GM12865 (cell line): ENCODE data around the gene GPR155.

Experiments used
- DNase-seq: peaks from one replicate; pipeline ENCODE4 v3.0.0; 2010; ENCODE audit warnings: low read depth
- H3K4me3 ChIP-seq: 2 replicates; pipeline ENCODE4 v1.5.1; 2011; ENCODE audit warnings: mild to moderate bottlenecking, low read depth, low read length, control low read depth
- CTCF ChIP-seq: IDR thresholded peaks from 2 replicates; pipeline ENCODE4 v1.5.1; 2011; ENCODE audit warnings: low read length, control low read depth, low read depth, inconsistent platforms; ENCODE audit not compliant: insufficient read depth; ENCODE audit errors: missing control alignments

Gene GPR155

GRCh38 chr2:174486563-174487107, at the start of gene GPR155:
Gene GPR155 (minus strand): TSS chr2:174487029. CDS start chr2:174481956, 5,073 bp downstream.
- TF ChIP-seq CTCF, result no peak
- peak within 1 kb of the TSS; percentile 93 for H3K4me3 ChIP-seq
- DNase-seq, result peak; percentile 45

GRCh38 chr2:174535757-174536703, 49.2 kb upstream of the GPR155 start:
- TF ChIP-seq CTCF, result no peak
- peak; percentile 18 for DNase-seq
- no peak overlapping the region for H3K4me3 ChIP-seq

- no peak for DNase-seq
- TF ChIP-seq CTCF, result no peak
- H3K4me3 ChIP-seq, result no peak overlapping the region
These were observed 48.3 kb upstream of the GPR155 start for GRCh38 chr2:174535083-174535482.

- TF ChIP-seq CTCF, result no peak
- no peak overlapping the region for H3K4me3 ChIP-seq
- DNase-seq, result no peak
These were observed 43.1 kb upstream of the GPR155 start for GRCh38 chr2:174529916-174530315.

- no peak overlapping the region for H3K4me3 ChIP-seq
- DNase-seq, result no peak
- TF ChIP-seq CTCF, result no peak
These were observed 41.1 kb upstream of the GPR155 start for GRCh38 chr2:174527959-174528358.

GRCh38 chr2:174527101-174527721, 40.4 kb upstream of the GPR155 start:
- H3K4me3 ChIP-seq, result no peak overlapping the region
- DNase-seq, result no peak
- no peak for TF ChIP-seq CTCF
